Astrocyte of the cerebellum (primary cell): Measurements from ENCODE around the gene AK8.

Source experiments
- DNase-seq: peaks from one replicate; pipeline ENCODE4 v3.0.0-alpha.2; 2011; ENCODE audit warnings: low read depth
- H3K4me3 ChIP-seq: 2 replicates; pipeline ENCODE4 v1.5.1; 2011; ENCODE audit warnings: mild to moderate bottlenecking, low read depth, low read length, moderate library complexity
- CTCF ChIP-seq: IDR thresholded peaks from 2 replicates; pipeline ENCODE4 v1.5.1; 2012; ENCODE audit warnings: low read length, low read depth, moderate library complexity, mild to moderate bottlenecking; ENCODE audit errors: missing control alignments
- in situ Hi-C: cut with HindIII; loops from 2 replicates; pipeline ENCODE4 v1.10.0; 2017; ENCODE audit warnings: low sequenced_read_pairs

The AK8 gene

GRCh38 chr9:132828201-132828770 lies 49.8 kb downstream of the AK8 start:
- in situ Hi-C loops, result no loop called here
- TF ChIP-seq CTCF, result no peak
- no peak overlapping the region for H3K4me3 ChIP-seq
- no peak for DNase-seq

- no peak overlapping the region for H3K4me3 ChIP-seq
- in situ Hi-C loops, result no loop called here
- DNase-seq, result no peak
- no peak for TF ChIP-seq CTCF
Measured at GRCh38 chr9:132827366-132827765, 50.7 kb downstream of the AK8 start.

GRCh38 chr9:132826621-132827365 lies 51.3 kb downstream of the AK8 start:
- no peak for TF ChIP-seq CTCF
- in situ Hi-C loops, result no loop called here
- H3K4me3 ChIP-seq, result no peak overlapping the region
- DNase-seq, result no peak

GRCh38 chr9:132826131-132826530 lies 52.0 kb downstream of the AK8 start:
- DNase-seq, result no peak
- in situ Hi-C loops, result no loop called here
- H3K4me3 ChIP-seq, result no peak overlapping the region
- no peak for TF ChIP-seq CTCF

- no peak overlapping the region for H3K4me3 ChIP-seq
- in situ Hi-C loops, result no loop called here
- DNase-seq, result no peak
- no peak for TF ChIP-seq CTCF
Measured at GRCh38 chr9:132825430-132825829, 52.7 kb downstream of the AK8 start.

GRCh38 chr9:132824951-132825350 lies 53.1 kb downstream of the AK8 start:
- no peak overlapping the region for H3K4me3 ChIP-seq
- in situ Hi-C loops, result no loop called here
- TF ChIP-seq CTCF, result no peak
- DNase-seq, result no peak
